ENCODE measurements around the gene NRXN3. TPM values are rescaled to one million over a fixed set of nuclear protein-coding genes. Genes with fewer than 3 reads are reported as not detected.

Gene NRXN3
- polyA plus RNA-seq, 1 donor (not counting 4 experiments of a cell fraction or from before 2014, with no cell fraction given) = 0.89 TPM

- no peak overlapping the region for H3K9ac ChIP-seq (ENCODE audit: control insufficient read depth, extremely low read depth, insufficient read depth, low read length)
- H3K27me3 ChIP-seq (ENCODE audit: control insufficient read depth, extremely low read depth, insufficient read depth, low read length) = no peaks in the 10 kb centered on the region
- DNase-seq (ENCODE audit: low read depth, low spot score) (no peak), FAIRE-seq (no peak)
- H3K79me2 ChIP-seq (ENCODE audit: control insufficient read depth, insufficient read depth, low read length) = no peaks in the 10 kb centered on the region
- dilution Hi-C loops (cut with MboI; ENCODE audit: extremely low pct_ligation_motif_present, low sequenced_read_pairs) = no loop called here
- H3K4me2 ChIP-seq (ENCODE audit: control insufficient read depth, extremely low read depth, insufficient read depth, low read depth, low read length) = no peak overlapping the region
- TF ChIP-seq EZH2 (IDR thresholded peaks at IDR 0.05; ENCODE audit: low read length) = no peak
- TF ChIP-seq, protein P1, sequence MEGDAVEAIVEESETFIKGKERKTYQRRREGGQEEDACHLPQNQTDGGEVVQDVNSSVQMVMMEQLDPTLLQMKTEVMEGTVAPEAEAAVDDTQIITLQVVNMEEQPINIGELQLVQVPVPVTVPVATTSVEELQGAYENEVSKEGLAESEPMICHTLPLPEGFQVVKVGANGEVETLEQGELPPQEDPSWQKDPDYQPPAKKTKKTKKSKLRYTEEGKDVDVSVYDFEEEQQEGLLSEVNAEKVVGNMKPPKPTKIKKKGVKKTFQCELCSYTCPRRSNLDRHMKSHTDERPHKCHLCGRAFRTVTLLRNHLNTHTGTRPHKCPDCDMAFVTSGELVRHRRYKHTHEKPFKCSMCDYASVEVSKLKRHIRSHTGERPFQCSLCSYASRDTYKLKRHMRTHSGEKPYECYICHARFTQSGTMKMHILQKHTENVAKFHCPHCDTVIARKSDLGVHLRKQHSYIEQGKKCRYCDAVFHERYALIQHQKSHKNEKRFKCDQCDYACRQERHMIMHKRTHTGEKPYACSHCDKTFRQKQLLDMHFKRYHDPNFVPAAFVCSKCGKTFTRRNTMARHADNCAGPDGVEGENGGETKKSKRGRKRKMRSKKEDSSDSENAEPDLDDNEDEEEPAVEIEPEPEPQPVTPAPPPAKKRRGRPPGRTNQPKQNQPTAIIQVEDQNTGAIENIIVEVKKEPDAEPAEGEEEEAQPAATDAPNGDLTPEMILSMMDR (optimal IDR thresholded peaks at IDR 0.05 in 1 of 3, IDR thresholded peaks at IDR 0.05 in 1 of 3, conservative IDR thresholded peaks at IDR 0.05 in 1 of 3; ENCODE audit: extremely low read depth in 1 of 3, insufficient read depth in 2 of 3, low read length in 3 of 3) = no peak
- H3K36me3 ChIP-seq (ENCODE audit: control insufficient read depth in 2 of 2, extremely low read depth in 1 of 2, insufficient read depth in 2 of 2, low read length in 2 of 2) = no peaks in the 10 kb centered on the region
- no peak overlapping the region for H3K27ac ChIP-seq (ENCODE audit: control insufficient read depth, insufficient read depth, low read length)
- no peak overlapping the region for H3K4me3 ChIP-seq (ENCODE audit: control insufficient read depth in 2 of 3, extremely low read depth in 1 of 3, insufficient read depth in 2 of 3, low read depth in 1 of 3, low read length in 3 of 3)
- H4K20me1 ChIP-seq (ENCODE audit: control insufficient read depth, extremely low read depth, insufficient read depth, low read length) = no peaks in the 10 kb centered on the region
- H3K9me3 ChIP-seq (ENCODE audit: control insufficient read depth, low read depth, low read length) = no peaks in the 10 kb centered on the region
- no peak overlapping the region for H2AFZ ChIP-seq (ENCODE audit: control insufficient read depth, low read length)
- no peaks in the 10 kb centered on the region for H3K9me1 ChIP-seq (ENCODE audit: control insufficient read depth, extremely low read depth, insufficient read depth, low read length)
- no peaks in the 10 kb centered on the region for H3K4me1 ChIP-seq (ENCODE audit: control insufficient read depth, extremely low read depth, insufficient read depth, low read length)
These were observed 964.2 kb downstream of the NRXN3 start for GRCh38 chr14:79134361-79134760.

GRCh38 chr14:79136071-79137044, 966.2 kb downstream of the NRXN3 start:
- no peaks in the 10 kb centered on the region for H3K27me3 ChIP-seq (ENCODE audit: control insufficient read depth, extremely low read depth, insufficient read depth, low read length)
- no peaks in the 10 kb centered on the region for H3K79me2 ChIP-seq (ENCODE audit: control insufficient read depth, insufficient read depth, low read length)
- no peaks in the 10 kb centered on the region for H3K9me3 ChIP-seq (ENCODE audit: control insufficient read depth, low read depth, low read length)
- no peak for DNase-seq (ENCODE audit: low read depth, low spot score)
- H2AFZ ChIP-seq (ENCODE audit: control insufficient read depth, low read length) = no peak overlapping the region
- no peak overlapping the region for H3K9ac ChIP-seq (ENCODE audit: control insufficient read depth, extremely low read depth, insufficient read depth, low read length)
- no peak for TF ChIP-seq EZH2 (IDR thresholded peaks at IDR 0.05; ENCODE audit: low read length)
- TF ChIP-seq, protein P1 (optimal IDR thresholded peaks at IDR 0.05 in 1 of 3, IDR thresholded peaks at IDR 0.05 in 1 of 3, conservative IDR thresholded peaks at IDR 0.05 in 1 of 3; ENCODE audit: extremely low read depth in 1 of 3, insufficient read depth in 2 of 3, low read length in 3 of 3) = no peak
- dilution Hi-C loops (cut with MboI; ENCODE audit: extremely low pct_ligation_motif_present, low sequenced_read_pairs) = no loop called here
- no peaks in the 10 kb centered on the region for H3K9me1 ChIP-seq (ENCODE audit: control insufficient read depth, extremely low read depth, insufficient read depth, low read length)
- no peaks in the 10 kb centered on the region for H4K20me1 ChIP-seq (ENCODE audit: control insufficient read depth, extremely low read depth, insufficient read depth, low read length)
- H3K36me3 ChIP-seq (ENCODE audit: control insufficient read depth in 2 of 2, extremely low read depth in 1 of 2, insufficient read depth in 2 of 2, low read length in 2 of 2) = no peaks in the 10 kb centered on the region
- FAIRE-seq = no peak
- H3K4me1 ChIP-seq (ENCODE audit: control insufficient read depth, extremely low read depth, insufficient read depth, low read length) = no peaks in the 10 kb centered on the region
- no peak overlapping the region for H3K4me3 ChIP-seq (ENCODE audit: control insufficient read depth in 2 of 3, extremely low read depth in 1 of 3, insufficient read depth in 2 of 3, low read depth in 1 of 3, low read length in 3 of 3)
- H3K27ac ChIP-seq (ENCODE audit: control insufficient read depth, insufficient read depth, low read length) = no peak overlapping the region
- H3K4me2 ChIP-seq (ENCODE audit: control insufficient read depth, extremely low read depth, insufficient read depth, low read depth, low read length) = no peak overlapping the region
